Stimulated activated CD4-positive, alpha-beta T cell treated with anti-CD3 and anti-CD28 coated beads, TNF-alpha, amount 100 ng/mL, for 48 hours (primary cell): ENCODE results near the gene TRMT11.
"Not testable (repeated sequence)": the region's sequence is repeated elsewhere in the genome, so short reads cannot be mapped to it uniquely, and the experiment has no call there.

ENCODE experiments used
- DNase-seq, 3 donors: peaks; one replicate each; pipeline ENCODE4 v3.0.0-alpha.2; 2020; ENCODE audit warnings: low read depth in 3 of 3

The TRMT11 gene

GRCh38 chr6:125994670-125995488 lies 8.5 kb downstream of the TRMT11 start:
- no peak for DNase-seq

GRCh38 chr6:125995972-125996580 lies 9.7 kb downstream of the TRMT11 start:
- peak; percentile 32 to 53 (median 36) for DNase-seq

- no peak for DNase-seq
Measured at GRCh38 chr6:126002755-126003679, 16.7 kb downstream of the TRMT11 start.

GRCh38 chr6:126007800-126008199 lies 21.5 kb downstream of the TRMT11 start:
- no peak for DNase-seq

GRCh38 chr6:126010040-126010439 lies 23.7 kb downstream of the TRMT11 start:
- DNase-seq: no peak

GRCh38 chr6:126015863-126016262 lies 29.5 kb downstream of the TRMT11 start:
- DNase-seq: no peak

GRCh38 chr6:126016591-126016990 lies 30.3 kb downstream of the TRMT11 start:
- no peak for DNase-seq

GRCh38 chr6:126017668-126018067 lies 31.3 kb downstream of the TRMT11 start:
- no peak for DNase-seq

GRCh38 chr6:126020305-126021050 lies 34.1 kb downstream of the TRMT11 start:
- DNase-seq: no peak

GRCh38 chr6:126023474-126023873 lies 37.1 kb downstream of the TRMT11 start:
- DNase-seq: not testable (repeated sequence)

GRCh38 chr6:126026001-126026400 lies 39.7 kb downstream of the TRMT11 start:
- DNase-seq: no peak

GRCh38 chr6:126027601-126028000 lies 41.3 kb downstream of the TRMT11 start:
- no peak for DNase-seq

- no peak for DNase-seq
Measured at GRCh38 chr6:126030045-126030444, 43.7 kb downstream of the TRMT11 start.

- DNase-seq: no peak
Measured at GRCh38 chr6:126033696-126034095, 47.4 kb downstream of the TRMT11 start.

- no peak for DNase-seq
Measured at GRCh38 chr6:126034656-126035055, 48.3 kb downstream of the TRMT11 start.

- DNase-seq: no peak
Measured at GRCh38 chr6:126035764-126036163, 49.4 kb downstream of the TRMT11 start.

GRCh38 chr6:126038234-126038633 lies 51.9 kb downstream of the TRMT11 start:
- DNase-seq: no peak

- no peak for DNase-seq
Measured at GRCh38 chr6:126039284-126039683, 52.9 kb downstream of the TRMT11 start.

- no peak for DNase-seq
Measured at GRCh38 chr6:126040394-126040793, 54.1 kb downstream of the TRMT11 start.

GRCh38 chr6:126040826-126041225 lies 54.5 kb downstream of the TRMT11 start:
- no peak for DNase-seq

- no peak for DNase-seq
Measured at GRCh38 chr6:126041516-126041915, 55.2 kb downstream of the TRMT11 start.
